ENCODE data around the gene SAFB2.

Gene SAFB2

DNA sequence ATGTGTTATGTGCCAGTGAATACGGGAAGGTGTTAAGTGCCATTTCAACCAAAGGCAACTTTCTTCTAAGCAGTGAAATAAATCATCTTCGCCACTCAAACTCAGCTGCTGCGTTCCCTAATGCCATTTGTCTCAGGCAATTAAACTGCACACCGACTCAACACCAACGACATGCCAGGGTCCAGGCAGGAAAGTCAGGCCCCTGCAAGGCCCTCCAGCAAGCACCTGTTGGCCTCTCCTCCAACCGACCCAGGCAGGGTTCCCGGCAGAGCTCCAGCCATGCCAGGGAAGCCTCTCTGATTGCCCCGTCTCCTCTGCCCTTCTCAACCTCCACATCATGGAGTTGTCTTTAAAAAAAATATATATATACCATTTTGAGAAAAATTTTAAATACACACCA, 21.8 kb downstream of the SAFB2 start:
- H3K9me3 ChIP-seq: no peaks in the 10 kb centered on the region
- DNase-seq: no peak
- TF ChIP-seq, protein P1, sequence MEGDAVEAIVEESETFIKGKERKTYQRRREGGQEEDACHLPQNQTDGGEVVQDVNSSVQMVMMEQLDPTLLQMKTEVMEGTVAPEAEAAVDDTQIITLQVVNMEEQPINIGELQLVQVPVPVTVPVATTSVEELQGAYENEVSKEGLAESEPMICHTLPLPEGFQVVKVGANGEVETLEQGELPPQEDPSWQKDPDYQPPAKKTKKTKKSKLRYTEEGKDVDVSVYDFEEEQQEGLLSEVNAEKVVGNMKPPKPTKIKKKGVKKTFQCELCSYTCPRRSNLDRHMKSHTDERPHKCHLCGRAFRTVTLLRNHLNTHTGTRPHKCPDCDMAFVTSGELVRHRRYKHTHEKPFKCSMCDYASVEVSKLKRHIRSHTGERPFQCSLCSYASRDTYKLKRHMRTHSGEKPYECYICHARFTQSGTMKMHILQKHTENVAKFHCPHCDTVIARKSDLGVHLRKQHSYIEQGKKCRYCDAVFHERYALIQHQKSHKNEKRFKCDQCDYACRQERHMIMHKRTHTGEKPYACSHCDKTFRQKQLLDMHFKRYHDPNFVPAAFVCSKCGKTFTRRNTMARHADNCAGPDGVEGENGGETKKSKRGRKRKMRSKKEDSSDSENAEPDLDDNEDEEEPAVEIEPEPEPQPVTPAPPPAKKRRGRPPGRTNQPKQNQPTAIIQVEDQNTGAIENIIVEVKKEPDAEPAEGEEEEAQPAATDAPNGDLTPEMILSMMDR (IDR thresholded peaks at IDR 0.05; ENCODE audit: low read depth, low read length): no peak
- no peaks in the 10 kb centered on the region for H3K4me1 ChIP-seq
- peaks cover 96% of the 10 kb centered on the region for H3K36me3 ChIP-seq
- H3K4me3 ChIP-seq (ENCODE audit: low read depth, low read length): no peak overlapping the region
- no peaks in the 10 kb centered on the region for H3K27me3 ChIP-seq

DNA sequence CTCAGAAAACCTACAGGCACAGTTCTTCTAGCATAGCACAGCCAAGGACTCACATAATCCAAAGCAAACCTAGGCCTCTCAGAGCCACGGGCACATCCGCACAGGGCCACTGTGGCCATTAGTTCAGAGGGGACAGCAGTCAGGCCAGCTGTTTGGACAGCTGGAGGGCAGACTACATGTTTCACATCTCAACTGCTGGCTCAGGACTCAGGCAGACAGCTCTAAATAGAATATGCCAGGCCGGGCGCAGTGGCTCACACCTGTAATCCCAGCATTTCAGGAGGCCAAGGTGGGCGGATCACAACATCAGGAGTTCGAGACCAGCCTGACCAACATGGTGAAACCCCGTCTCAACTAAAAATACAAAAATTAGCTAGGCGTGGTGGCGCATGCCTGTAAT, 26.8 kb downstream of the SAFB2 start:
- peaks cover 98% of the 10 kb centered on the region for H3K36me3 ChIP-seq

DNA sequence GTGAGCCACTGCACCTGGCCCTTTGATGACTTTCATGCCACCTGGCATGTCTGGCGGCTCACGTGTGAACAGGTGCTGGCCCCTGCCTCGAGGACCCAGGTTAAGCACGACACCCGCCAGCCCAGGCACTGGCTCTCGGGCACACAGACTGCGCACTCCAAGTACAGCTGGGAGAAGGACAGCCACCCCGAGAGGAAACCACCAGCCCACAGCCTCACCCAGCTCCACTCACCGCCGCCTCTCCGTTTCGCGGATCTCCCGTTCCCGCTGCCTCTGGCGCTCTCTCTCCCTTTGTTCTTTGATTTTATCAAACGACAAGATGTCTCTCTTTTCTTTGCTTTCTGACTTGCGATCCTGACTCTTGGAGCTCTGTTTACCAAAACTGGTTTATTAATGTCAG, 27.4 kb downstream of the SAFB2 start:
- no peak for DNase-seq
- no peaks in the 10 kb centered on the region; the same call in 1 of the 2 replicates for H3K4me1 ChIP-seq
- peaks cover 98% of the 10 kb centered on the region for H3K36me3 ChIP-seq
- TF ChIP-seq, protein P1 (IDR thresholded peaks at IDR 0.05; ENCODE audit: low read depth, low read length): no peak
- no peaks in the 10 kb centered on the region for H3K9me3 ChIP-seq
- no peak overlapping the region for H3K4me3 ChIP-seq (ENCODE audit: low read depth, low read length)
- H3K27me3 ChIP-seq: no peaks in the 10 kb centered on the region

More for the DNA sequence above, 26.8 kb downstream of the SAFB2 start:
- TF ChIP-seq, protein P1 (IDR thresholded peaks at IDR 0.05; ENCODE audit: low read depth, low read length): no peak
- Histone ChIP-seq H3K4me3 (ENCODE audit: low read depth, low read length) (no peak overlapping the region), H3K4me1 (no peaks in the 10 kb centered on the region; the same call in 1 of the 2 replicates), H3K27me3 (no peaks in the 10 kb centered on the region), H3K9me3 (no peaks in the 10 kb centered on the region)
- DNase-seq: no peak

DNA sequence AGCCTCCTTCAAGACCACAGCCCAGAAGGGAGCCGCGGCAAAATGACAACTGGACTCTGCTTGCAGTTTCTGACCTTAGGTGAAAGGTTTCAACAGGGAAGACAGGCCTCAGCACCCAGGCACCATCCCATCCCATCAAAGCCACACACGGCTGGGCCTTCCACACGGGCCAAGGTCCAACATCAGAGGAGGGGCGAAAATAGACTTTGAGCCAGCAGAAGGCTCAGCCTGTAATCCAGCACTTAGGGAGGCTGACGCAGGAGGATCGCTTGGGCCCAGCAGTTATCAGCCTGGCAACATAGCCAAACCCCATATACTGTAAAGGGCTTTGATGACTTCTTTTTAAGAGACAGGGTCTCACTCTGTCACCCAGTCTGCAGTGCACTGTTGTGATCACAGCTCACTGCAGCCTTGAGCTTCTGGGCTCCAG, 28.0 kb downstream of the SAFB2 start:
- no peak for DNase-seq
- no peaks in the 10 kb centered on the region for H3K27me3 ChIP-seq
- no peaks in the 10 kb centered on the region; the same call in 1 of the 2 replicates for H3K4me1 ChIP-seq
- H3K36me3 ChIP-seq: peaks cover 98% of the 10 kb centered on the region
- TF ChIP-seq, protein P1 (IDR thresholded peaks at IDR 0.05; ENCODE audit: low read depth, low read length): no peak
- no peak overlapping the region for H3K4me3 ChIP-seq (ENCODE audit: low read depth, low read length)
- no peaks in the 10 kb centered on the region for H3K9me3 ChIP-seq

DNA sequence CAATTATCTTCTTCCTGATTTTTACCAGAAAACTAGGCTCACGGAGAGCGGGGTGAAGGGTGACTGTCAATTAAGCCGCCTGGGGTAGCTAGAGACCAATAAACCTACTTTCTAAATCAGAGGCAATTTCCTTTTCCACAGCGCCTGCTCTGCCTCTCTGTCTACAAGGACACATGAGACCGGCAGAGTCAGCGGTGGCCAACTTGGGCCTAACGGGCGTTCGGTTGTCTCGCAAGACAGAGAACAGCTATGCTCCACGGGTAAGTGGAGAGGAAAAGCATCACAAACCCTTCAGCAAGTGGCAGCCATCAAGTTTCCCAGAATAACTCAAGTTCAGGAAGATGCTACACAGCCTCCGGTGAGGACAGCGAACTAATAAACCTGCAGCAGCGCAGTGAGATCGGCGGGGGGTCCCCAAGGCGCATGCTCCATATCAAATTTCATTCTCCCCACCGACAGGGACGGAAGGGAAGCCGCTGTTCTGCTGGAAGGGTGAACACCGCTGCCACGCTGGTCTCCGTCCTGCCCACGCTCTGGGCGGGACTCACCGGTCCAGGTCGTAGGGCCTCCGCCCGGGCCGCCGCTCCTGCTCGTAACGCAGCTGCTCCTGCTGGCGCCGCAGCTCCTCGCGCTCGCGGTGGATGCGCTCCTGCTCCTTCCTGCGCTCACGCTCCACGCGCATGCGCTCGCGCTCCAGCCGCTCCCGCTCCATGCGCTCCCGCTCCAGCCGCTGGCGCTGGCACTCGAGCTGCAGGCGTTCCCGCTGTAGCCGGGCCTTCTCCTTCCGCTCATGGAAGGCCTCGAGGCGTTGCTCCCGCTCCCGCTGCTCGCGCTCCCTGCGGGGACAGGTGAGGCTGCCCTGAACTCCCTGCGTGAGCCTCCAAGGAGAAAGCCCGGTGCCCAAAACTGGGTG, 29.0 kb downstream of the SAFB2 start:
- Histone ChIP-seq H3K36me3 (peaks cover 98% of the 10 kb centered on the region), H3K27me3 (no peaks in the 10 kb centered on the region), H3K4me1 (no peaks in the 10 kb centered on the region; the same call in 1 of the 2 replicates), H3K4me3 (ENCODE audit: low read depth, low read length) (no peak overlapping the region), H3K9me3 (no peaks in the 10 kb centered on the region)
- TF ChIP-seq, protein P1 (IDR thresholded peaks at IDR 0.05; ENCODE audit: low read depth, low read length): peak; percentile 8; the same call in 1 of the 2 replicates
- DNase-seq: no peak
